Activated T-cell treated with anti-CD3 and anti-CD28 coated beads for 1 hour (primary cell): ENCODE measurements around the gene SNHG17.

Source experiments
- DNase-seq: peaks from one replicate; pipeline ENCODE4 v3.0.0-alpha.2; 2020; ENCODE audit warnings: low read depth

The SNHG17 gene

GRCh38 chr20:38373231-38373867 lies 61.8 kb downstream of the SNHG17 start:
- no peak for DNase-seq

DNA sequence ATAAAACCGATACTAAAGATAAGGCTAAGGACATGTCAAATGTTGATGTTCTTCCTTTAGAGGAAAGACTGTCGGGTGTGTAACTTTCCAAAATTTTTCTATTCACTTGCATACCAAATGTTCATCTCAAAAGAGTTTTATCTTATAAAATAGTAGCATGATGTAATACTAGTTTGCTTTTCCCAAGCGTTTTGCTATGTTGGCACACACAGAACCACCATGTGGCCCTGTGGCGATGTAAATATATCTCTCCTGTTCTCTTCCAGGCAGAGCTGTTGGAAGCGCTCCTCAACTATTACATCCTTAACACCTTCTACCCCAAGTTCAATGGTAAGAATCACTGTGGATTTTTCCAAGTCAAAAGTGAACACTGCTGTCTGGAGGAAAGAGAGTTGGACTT lies 62.3 kb downstream of the SNHG17 start:
- DNase-seq = no peak
